Measurements from ENCODE around the gene FARP2.
"Not testable (repeated sequence)": the region's sequence is repeated elsewhere in the genome, so short reads cannot be mapped to it uniquely, and the experiment has no call there.

Gene FARP2

DNA sequence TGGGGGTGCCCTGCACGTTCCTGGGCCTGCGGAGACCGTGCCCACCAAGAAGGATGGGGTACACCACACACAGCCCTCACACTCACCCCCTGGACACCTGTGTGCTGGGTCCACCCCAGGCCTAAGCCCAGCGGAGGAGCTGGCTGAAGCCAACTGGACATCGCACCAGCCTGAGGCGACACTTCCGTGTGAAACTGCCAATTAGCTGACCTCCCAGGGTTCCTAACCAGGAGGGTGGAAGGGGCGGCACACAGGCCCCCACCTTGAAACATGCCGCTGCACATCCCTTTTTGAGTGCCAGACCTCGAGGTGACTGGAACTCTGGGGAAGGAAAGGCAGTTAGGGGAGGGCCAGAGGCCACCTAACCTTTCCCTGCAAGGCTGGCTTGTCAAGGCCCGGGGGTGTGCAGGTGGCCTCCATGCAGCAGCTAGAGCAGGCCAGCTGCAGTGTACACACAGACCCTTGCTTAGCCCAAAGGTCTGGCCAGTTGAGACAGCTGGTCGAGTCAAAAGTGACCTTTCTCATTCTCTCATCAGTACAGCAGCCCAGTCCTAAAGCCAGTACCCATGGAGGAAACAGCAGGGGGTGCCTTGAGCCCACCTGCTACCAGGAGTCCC lies 147.8 kb downstream of the FARP2 start:
- DNase-seq (ENCODE audit: low read depth, low spot score): no peak

DNA sequence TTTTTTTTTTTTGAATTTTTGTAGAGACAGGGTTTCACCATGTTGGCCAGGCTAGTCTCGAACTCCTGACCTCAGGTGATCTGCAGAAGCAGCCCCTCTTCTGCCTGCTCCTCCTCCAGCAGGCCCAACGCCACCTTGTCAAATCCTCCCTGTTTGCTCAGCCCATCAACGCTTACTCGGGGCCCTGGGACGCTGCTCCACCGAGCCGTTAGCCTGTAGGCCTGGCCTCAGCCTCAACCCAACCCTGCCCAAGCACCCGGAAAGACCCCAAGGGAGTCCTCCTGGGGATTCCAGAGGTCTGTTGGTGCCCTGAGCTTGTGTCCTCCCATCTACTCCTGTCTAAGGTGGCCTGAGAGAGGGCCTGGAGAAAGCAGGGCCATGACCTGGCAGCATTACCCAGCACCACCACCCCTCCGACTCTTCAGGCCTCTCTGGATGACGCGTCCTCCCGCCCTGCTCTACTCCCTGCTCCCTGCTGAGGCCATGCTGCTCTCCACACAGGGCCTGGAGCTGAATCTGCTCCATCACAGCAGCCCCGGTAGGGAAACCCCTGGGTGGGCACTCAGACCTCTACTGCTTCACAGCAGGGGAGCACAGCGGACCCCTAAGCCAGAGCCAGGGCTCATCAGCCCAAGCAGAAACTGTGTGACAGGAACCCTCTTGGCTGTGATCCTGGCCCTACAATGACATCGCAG lies 149.1 kb downstream of the FARP2 start:
- DNase-seq (ENCODE audit: low read depth, low spot score): no peak

DNA sequence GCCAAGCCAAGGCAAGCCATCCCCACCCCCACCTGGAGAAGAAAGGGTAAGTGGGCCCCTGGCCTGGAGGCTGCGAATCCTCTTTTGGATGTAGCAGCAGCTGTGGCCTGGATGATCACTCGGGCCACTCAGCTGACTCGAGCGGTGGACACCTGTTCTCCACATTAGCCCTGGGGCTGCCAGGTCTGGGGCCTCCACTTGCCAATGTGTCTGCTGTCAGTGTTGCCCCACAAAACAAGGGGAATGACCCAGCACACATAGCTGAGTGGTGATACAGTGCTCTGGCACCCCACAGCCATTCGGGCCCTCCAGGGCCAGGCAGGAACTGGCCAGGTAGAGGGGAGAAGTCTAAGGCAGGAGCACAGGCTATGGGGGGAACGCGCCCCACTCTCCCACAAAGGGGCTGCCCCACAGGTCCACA lies 149.7 kb downstream of the FARP2 start:
- DNase-seq (ENCODE audit: low read depth, low spot score): no peak

DNA sequence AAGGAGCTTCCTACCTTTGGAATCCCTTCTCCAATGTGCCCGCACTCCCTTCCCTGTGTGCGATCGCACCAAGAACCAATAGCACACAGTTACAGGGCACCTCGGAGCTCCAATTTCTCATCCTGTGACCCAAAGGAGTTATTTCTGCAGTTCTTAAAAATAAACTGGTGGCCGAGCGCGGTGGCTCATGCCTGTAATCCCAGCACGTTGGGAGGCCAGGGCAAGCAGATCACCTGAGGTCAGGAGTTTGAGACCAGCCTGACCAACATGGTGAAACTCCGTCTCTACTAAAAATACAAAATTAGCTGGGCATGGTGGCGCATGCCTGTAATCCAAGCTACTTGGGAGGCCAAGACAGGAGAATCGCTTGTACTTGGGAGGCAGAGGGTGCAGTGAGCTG lies 150.2 kb downstream of the FARP2 start:
- not testable (repeated sequence) for DNase-seq (ENCODE audit: low read depth, low spot score)

DNA sequence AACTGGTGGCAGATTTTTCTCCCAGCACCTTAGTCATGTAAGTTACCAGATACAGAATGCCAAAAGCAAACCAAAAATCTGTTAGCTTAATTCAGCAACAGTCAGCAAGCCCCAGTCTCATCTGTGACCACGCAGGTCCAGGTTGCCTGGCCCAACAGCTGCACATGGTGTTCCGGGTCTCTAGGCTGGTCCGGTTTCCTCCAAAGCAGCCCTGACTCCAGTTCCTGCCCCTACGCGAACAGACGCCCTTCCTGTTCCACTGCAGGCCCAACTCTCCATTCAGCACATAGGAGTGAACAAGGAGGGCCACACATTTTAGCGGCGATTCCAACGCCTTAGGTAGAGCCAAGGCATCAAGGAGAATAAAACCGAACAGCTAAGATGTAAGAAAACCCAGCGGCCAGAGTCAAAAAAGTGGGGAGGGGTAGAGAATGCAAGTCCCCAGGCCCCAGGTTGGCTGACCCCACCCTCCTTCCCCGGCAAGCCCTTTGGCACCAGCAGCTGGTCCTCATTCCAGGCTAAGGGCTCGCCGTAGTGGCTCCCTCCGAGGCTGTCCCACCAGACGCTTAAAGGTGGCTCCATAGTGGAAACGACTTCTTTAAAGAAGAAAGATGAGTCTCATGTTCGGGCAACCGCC lies 150.8 kb downstream of the FARP2 start:
- no peak for DNase-seq (ENCODE audit: low read depth, low spot score)

DNA sequence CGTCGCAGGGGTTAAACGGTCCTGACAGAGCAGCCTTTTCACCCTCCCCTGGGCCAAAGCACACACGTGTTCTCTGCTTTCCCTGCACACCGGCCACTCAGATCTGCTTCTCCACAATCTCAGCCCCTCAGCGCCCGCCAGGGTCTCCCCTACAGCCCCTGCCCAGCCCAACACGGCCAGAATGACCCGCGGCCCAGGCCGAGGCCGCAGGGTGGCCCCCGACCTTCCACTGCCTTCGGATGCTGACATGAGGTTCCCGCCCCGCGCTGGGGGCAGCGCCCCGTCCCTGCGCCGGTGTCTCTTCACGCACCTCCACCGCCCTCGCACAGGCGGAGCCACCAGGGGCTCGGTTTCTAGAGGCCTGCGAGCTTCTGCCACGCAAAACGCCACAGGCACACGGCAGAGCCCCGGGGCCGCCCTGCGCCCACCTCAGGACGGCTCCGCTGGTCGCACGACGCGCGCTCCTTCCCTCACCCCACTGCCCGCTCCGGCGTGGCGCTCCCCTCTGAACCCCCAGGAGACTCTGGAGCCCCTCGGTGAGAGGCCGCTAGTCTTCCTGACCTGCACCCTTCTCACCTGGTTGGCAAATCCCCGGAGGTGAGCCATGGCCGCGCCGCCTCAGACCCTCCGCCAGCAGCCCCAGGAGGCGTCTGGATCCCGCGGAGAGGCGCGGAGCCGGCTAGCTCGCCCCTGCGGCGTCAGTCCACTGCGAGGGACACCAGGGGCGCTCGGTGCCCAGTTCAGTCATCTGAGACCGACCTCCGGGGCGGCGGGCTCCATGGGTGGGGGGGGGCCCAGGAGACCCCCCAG lies 151.6 kb downstream of the FARP2 start:
- DNase-seq (ENCODE audit: low read depth, low spot score): no peak

DNA sequence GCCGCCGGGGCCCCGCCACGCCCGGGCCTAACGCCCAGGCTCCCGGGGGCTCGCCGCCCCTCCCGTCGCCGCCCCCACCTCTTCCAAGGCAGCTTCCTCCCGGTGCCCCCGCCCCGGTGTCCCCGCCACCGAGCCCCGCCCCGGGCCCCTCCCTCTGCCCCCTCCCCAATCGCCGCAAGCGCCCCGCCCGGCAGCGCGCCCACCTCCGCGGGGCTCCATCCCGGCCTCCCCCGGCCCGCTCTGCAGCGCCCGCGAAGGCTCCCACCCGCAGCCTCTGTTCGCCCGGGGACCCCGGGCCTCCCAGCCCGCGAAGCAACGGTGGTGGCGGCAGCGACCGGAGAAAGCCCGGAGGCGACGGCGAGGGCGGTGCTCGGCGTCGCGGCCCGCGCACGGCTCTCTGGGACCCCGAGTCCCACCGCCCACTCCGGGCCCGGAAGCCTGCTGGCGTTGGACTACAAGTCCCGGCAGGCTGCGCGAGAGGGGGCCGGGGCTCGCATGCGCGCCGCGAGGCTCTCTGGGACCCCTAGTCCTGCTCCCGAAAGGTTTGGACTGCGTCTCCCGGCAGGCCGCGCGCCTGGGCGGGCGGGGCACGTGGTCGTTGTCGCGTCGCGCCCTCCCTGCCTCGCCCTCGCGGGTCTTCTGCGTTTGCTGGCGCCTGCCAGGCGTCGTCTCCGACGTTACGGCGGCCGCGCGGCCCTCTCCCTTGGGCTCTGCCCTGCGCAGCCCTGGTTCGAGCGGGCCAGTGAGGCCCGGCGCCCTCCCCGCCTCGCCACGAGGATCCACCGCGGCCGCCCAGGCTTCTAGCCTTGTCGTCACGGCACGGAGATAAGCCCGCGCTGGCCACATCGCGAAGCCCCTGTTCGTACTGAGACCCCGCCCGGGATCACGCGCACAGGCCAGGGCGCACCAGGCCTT lies 152.4 kb downstream of the FARP2 start, which contains the start of gene STK25:
Gene STK25, minus strand, starts transcription at position 345 of the 915 bp plus-strand sequence. CDS start 549 bp downstream, outside the sequence.
- DNase-seq (ENCODE audit: low read depth, low spot score): peak; percentile 97

DNA sequence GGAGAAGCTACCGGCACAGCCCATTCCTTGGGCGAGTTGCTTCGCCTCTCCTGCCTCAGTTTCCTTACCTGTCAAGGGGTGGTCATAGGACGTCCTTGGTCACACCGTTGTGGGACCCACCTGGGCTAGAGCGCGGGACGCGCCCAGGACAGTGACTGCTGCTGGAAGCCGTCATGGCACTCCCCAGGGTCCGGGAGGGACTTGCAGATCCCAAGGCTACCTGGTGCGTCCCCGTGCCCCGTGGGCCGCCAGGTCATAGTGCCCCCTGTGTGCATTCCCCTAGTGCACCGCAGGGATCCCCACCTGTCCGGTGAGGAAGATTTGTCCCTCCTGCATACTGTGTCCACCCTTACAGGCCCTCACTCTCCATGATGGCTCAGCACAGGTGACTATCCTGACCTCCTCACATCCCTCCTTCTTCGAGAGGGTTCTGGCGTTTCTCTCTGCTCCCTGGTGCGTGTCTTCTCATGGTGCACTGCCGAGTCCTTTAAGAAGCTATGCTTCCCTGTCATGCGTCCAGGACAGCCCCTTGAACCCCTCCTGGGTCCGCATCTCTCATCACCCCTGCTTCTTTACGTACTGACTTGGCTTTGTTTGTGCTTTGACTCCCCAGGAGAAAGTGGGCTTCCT lies 153.2 kb downstream of the FARP2 start:
- no peak for DNase-seq (ENCODE audit: low read depth, low spot score)

DNA sequence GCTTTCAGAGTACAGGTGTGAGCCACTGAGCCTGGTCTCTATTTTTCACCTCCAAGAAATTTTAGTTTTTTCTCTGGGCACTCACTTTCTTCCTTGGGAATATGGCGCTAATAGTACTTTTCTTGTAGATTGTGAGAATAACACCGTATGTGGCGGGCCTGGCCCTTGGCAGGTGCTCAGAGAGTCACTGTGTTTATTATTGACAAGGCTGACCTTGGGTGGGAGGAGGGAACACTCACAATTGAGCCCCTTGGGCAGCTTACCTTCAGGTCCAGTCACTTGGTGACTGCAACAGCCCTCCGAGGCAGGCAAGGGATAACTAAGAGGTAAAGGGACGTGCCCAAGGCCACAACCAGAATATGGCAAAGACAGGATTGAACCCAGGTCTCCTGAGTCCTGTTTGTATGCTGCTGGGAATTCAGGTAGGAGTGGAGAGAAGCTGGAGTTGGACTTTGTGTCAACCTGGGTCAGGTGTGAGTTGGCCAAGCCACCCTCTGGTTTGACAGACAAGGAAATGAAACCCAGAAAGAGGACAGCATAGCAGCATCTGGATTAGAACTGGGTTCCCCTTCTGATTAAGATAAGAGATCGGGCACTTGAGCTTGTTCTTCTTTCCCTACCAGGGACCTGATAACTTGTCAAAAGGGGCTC lies 155.1 kb downstream of the FARP2 start:
- no peak for DNase-seq (ENCODE audit: low read depth, low spot score)

DNA sequence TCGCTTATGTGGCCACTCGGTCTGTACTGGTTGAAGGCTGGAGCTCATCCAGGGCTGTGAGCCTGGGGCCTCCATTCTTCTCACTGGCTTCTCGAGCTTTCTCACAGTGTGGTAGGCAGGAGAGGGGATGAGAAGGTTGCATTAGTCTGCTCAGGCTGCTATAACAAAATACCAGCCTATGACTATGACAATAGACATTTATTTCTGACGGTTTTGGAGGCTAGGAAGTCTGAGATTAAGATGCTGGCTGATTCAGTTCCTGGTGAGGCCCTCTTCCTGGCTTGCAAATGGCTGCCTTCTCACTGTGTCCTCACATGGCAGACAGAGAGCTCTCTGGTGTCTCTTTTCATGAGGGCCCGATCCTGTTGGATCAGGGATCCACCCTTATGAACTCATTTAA lies 158.5 kb downstream of the FARP2 start:
- DNase-seq (ENCODE audit: low read depth, low spot score): no peak

DNA sequence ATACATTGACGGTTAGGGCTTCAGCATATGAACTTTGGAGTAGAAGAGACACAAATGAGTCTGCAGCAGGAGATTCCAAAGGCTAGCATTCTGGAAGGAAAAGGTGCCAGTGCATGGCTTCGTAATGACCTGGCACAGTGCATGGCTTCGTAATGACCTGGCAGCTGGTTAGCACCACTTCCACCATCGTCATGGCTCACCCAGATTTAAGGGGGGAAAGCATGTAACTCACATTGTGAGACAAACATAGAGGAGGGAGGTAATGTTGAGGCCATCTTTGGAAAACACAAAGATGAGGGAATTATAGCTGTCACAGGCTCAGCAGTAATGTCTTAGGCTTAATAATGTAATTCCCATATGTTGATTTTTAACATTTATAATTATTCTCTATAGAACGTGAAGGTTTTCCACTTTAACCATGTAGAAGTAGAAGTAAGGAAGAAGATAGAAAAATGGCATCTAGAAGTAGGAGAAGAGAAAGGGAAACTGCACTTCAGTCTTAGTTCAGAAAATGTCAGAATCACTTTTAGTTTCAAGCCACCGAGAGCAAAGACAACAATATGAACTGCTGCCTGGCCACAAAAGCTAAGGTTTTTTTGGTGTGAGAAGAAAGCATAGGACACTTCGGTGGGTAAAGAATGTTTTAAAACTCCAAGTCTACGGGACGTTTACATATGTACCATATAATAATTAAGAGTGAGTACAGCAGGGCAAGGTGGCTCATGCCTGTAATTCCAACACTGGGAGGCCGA lies 159.1 kb downstream of the FARP2 start:
- no peak for DNase-seq (ENCODE audit: low read depth, low spot score)

DNA sequence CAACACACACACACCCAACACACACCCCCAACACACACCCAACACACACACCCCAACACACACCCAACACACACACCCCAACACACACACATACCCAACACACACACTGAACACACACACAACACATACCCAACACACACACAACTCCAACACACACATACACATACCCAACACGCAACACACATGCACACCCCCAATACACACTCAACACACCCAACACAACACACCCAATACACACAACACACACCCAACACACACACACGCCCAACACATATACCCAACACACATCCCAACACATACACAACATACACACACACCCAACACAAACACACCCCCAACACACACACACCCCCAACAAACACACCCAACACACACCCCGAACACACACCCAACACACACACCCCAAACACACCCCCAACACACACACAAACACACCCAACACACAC lies 160.5 kb downstream of the FARP2 start:
- DNase-seq (ENCODE audit: low read depth, low spot score): no peak

DNA sequence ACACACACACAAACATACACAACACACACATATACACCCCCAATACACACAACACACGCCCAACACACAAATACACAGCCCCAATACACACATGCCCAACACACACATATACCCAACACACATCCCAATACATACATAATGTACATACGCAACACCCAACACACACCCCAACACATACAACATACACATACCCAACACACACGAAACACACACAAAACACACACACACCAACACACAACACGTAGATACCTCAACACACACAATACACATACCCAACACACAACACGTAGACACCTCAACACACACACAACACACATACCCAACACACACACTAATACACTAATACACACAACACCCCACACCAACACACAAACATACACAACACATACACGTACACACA lies 161.2 kb downstream of the FARP2 start:
- no peak for DNase-seq (ENCODE audit: low read depth, low spot score)

DNA sequence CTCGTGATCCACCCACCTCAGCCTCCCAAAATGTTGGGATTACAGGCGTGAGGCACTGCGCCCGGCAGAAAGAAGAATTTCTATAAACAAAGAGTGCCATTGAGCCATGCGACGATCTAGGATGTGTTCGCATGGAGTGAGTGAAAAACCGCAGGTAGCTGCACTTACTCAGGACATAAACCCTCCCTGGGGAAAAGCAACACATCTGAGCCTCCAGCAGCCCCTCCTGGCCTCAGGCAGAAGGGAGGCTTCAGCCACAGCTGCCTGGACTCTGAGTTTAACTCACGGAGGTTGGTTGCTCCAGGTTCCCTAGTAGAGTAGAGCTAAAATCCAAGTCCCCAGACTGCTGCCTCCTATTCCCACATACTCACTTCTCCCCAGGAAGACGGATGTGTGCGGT lies 163.6 kb downstream of the FARP2 start:
- DNase-seq (ENCODE audit: low read depth, low spot score): no peak

DNA sequence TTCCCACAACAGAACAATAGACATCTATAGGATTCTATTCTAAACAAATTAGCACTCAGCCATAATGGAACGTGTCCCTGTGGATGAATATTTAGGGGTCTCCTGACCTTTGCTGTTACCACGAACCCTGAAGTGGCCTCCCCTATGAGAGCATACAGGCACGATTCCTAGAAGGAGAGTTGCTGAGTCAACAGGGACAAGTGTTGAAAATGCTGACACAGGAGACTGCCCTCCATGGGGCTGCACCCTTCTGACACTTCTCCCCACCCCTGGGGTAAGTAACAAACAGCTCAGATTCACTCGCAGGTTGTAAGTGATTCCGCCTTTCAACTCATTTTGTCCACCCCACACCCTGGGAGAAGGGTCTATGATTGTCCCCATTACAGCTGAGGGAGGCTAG lies 166.4 kb downstream of the FARP2 start:
- no peak for DNase-seq (ENCODE audit: low read depth, low spot score)

DNA sequence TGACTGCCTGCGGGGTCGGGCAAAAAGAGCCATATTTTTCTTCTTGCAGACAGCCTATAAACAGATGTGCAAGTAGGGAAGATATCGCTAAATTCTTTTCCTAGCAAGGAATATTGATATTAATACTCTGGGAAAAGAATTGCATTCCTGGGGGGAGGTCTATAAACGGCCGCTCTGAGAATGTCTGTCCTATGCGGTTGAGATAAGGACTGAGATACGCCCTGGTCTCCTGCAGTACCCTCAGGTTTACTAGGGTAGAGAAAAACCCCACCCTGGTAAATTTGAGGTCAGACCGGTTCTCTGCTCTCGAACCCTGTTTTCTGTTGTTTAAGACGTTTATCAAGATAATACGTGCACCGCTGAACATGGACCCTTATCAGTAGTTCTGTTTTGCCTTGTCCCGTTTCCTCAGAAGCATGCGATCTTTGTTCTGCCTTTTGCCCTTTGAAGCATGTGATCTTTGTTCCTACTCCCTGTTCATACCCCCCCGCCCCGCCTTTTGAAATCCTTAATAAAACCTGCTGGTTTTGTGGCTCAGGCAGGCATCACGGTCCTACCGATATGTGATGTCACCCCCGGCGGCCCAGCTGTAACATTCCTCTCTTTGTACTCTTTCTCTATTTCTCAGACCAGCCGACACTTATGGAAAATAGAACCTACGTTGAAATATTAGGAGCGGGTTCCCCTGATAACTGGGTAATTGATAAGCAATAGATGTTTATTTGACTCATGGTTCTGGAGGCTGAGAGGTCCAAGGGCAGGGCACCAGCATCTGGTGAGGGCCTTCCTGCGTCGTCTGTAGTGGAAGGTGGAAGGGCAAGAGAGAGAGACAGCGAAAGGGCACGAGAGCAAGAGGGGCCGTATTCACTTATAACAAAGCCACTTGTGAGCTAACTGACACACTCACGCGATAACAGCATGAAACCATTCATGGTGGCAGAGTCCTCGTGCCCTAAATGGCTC lies 170.0 kb downstream of the FARP2 start:
- not testable (repeated sequence) for DNase-seq (ENCODE audit: low read depth, low spot score)

DNA sequence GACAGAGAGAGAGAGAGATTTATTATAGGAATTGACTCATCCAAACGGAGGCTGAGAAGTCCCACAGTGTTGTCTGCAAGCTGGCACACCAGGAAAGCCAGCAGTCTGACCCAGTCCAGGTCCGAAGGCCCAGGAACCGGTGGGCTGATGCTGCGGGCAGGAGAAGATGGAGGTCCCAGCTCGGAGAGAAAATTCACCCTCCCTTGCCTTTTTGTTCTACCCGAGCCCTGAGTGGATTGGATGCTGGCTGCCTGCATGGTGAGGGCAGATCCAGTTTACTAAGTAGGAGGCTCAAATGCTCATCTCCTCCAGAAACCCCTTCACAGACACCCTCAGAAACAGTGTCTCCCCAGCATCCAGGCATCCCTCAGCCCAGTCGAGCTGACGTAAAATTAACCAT lies 174.5 kb downstream of the FARP2 start:
- DNase-seq (ENCODE audit: low read depth, low spot score): no peak

DNA sequence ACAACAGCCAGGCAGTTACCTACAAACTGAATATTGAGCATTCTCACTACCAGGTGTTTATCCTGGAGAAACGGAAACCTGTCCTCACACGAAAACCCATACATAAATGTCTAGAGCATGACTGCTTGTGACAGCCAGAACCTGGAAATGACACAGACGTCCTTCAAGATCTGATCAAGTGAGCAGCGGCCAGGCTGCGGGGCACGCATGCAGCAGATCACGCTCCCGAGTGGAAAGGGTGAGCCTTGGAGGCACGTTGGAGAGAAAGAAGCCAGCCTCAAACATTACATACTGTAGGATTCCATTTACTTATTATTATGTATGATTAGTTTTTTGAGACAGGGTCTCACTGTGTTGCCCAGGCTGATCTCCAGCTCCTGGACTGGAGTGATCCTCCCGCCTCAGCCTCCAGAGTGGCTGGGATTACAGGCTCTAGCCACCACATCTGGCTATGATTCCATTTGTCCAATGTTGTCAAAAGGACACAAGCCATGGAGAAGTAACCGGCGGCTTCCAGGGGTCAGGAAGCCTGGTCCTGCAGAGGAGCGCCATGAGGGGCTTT lies 175.2 kb downstream of the FARP2 start:
- DNase-seq (ENCODE audit: low read depth, low spot score): no peak
